ENCODE results near the gene STX3.
"Not testable (repeated sequence)": the region's sequence is repeated elsewhere in the genome, so short reads cannot be mapped to it uniquely, and the experiment has no call there.

Gene STX3

DNA sequence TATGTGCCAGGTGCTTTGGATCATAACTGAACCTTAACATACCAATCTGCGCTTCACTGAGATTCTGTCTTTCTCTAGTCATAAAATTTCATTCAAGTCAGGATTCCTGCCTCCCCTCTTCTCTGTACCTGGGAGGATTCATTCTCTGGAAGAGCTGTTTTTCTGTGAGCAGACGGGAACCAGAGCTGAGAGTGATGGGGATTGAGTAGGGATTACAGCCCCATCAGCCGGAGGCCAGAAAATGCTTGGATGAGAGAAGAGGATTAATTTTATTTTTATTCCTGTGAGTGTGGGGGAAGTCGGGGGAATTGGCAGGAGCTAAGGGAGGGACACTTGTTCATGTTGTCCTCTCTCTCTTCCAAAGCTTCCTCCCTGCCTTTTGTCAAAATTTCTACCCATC is 4.7 kb downstream of the STX3 start:
- no peak for DNase-seq

DNA sequence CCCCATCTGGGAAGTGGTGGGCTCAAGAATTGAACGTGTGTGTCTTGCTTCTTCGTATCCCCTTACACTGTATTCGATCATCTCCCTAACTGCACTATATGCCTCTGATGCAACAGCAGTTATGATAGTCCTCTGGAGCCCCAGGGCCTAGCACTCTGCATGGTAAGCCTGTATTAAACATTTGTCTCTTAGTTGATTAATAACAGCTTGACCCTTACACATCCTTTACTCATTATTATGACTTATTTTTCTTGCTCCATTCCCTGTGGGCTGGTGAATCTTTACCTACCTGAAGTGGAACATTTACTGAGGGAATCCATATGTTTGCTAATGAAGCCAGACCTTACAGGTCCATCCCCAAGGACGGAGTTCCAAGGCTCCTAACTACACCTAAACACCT is 5.6 kb downstream of the STX3 start:
- no peak for DNase-seq

DNA sequence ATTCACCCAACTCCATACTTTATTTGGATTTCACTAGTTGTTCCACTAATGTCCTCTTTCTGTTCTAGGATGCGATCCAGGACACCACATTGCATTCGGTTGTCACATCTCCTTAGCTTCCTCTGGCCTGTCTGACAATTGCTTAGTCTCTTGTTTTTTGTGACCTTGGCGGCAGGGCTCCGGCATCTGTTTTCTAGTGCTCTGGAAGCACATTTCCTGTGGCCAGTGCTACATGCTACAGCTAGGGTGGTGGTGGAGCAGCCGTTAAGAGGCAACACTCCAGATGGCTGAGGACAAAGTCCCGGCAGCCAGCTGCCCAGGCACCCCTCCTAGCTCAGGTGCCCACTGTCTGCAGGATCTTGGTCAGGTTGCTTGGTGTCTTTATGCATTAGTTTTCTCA is 6.8 kb downstream of the STX3 start:
- no peak for DNase-seq

DNA sequence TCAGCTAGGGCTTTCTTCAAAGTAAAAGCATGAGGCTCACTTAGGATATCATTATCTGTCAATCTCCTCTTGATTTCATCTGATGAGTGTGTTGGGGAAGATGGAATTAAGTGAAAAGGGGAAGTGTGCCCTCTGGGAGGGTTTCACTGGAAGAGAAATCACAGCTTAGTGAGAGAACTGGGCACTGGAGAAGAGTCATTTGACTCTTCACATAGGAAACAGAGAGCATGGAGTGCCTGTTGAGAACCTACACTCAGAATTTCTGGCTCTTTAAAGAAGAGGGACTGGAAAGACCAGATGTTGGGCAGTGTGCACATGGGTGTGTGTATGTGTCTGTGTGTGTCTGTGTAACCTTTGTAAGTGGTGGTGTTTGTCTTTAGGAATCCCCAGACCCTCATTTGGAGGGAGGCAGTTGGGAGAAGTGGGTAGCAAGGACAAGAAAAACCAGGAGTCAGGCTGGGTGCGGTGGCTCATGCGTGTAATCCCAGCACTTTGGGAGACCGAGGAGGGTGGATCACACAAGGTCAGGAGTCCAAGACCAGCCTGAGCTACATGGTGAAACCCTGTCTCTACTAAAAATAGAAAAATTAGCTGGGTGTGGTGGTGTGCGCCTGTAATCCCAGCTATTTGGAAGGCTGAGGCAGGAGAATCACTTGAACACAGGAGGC is 10.0 kb downstream of the STX3 start:
- no peak for DNase-seq

DNA sequence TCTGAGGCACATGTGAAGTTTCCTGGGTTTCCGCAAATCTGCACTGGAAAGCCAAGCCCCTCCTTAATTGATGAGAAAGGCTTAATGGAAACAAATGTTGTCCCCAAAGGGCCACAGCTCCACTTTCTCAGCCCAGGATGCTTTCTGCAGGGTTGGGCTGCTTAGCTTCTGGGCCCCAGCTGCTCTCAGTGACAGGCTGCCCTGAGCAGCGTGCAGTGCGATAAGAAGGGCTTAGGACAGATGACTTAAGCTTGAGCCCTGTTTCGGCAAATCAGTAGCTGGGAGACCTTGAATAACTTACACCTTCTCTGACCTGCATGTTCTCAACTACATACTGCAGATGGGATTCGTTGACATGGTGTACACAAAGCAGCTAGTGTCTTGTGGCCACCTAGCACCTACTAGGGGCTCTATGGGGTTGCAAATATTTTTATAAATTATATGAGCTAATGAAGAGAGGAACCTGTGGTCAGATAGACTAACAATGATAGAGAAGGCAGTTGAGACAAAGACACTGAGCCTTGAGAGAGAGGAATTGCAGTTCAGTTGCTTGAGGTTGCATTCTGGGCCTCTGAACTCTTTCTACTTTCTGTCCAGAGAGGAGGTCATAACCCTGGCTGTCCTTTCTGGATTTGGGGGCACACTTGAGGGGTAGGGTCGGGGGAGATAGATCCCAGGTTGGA is 11.5 kb downstream of the STX3 start:
- no peak for DNase-seq

DNA sequence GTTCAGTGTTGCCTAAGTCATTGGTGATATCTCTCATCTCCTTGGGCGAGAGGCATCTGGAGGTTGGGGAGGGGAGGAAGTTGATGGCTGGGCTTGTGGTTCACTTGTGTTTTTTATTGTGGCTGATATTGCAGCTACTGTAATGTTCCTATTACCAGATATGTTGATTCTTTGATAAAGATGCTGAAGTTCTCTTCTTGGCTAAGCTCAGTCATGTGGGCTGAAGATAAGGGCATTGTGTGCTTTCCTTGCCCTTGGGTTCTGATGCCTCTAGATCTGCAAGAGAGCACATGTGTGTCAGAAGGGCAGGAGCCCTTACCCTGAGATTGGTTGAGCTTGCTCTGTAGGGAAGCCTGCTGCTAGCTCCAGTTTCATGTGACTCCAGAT is 12.0 kb downstream of the STX3 start:
- no peak for DNase-seq

DNA sequence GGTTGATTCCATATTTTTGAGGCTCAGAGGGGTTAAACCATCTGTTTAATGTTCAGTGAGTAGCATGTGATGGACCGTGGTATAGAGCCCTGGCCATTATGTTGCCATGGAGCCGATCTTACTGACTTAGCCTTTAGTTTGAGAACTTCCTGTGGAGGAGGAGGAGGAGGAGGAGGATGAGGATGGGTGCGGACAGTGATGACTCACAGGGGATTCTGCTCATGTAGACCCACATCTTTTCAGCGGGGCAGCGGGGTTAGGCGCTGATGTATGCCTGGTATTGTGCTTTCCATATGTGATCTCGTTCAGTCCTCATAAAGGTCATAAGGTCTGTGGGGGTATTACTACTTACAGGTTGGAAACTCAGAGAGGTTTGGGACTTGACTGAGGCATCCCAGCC is 13.9 kb downstream of the STX3 start:
- DNase-seq: no peak

DNA sequence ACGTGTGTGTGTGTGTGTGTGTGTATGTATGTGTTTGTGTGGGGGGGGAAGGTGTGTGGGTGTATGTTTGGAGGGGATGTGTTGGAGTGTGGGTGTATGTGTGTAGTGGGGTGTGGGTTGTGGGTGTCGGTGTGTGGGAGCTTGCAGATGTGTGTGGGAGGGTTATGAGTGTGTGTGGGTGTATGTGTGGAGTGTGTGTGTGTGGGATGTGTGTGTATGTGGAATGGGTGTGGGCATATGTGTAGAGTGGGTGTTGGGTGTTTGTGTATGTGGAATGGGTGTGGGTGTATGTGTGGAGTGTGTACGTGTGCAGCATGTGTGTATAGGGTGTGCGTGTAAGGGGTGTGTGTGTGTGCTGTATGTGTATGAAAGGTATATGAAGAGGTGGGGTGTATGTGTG is 14.7 kb downstream of the STX3 start:
- DNase-seq: no peak

DNA sequence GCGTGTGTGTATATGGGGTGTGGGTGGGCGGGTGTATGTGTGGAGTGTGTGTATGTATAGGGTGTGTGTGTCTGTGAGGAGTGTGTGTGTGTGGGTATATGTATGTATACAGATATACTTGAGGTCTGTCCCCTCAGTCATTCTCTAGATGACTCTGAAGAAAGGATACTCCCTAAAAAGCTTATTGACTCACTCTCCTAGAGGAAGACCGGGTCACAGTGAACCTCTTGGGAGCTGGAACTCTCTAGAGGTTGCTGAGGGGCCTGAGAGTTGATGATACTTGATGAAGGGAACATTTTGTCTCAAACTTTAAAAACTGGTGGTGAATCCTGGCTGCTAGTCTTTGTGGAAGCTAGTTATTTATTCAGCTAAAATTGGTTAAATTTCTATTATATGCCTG is 15.1 kb downstream of the STX3 start:
- no peak for DNase-seq

DNA sequence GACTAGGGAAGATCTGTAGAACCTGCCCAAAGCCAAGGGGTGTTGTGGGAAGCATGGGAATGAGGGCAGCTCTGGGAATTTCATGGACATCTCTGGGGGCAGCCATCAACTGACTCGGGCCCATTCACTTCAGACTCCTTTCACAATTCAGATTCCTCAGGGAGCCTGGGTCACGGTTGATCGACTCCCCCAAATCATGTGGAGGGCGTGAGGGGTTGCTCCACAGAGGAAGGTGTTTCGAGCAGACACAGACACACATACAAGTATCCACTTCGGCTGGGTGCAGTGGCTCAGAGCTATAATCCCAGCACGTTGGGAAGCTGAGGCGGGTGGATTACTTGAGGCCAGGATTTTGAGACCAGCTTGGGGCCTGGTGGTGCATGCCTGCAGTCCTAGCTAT is 15.7 kb downstream of the STX3 start:
- DNase-seq: no peak

DNA sequence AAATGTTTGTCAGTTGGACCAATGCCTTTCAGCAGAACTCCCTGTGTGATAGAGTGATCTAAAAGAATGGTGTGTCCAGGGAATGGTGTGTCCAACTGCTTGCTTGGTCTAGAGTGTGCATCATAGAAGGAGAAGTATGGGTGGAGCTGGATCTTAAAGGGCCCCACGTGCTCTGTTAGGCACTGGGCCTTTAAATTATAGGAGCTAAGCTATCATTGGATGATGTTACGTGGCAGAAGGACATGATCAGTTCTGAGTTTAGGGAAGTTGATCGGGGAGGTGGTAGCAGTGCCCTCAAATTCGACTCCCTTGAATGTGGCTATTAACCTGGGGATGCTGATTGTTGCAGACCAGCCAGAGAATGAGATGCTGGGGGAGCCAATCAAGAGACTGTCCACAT is 16.4 kb downstream of the STX3 start:
- no peak for DNase-seq

DNA sequence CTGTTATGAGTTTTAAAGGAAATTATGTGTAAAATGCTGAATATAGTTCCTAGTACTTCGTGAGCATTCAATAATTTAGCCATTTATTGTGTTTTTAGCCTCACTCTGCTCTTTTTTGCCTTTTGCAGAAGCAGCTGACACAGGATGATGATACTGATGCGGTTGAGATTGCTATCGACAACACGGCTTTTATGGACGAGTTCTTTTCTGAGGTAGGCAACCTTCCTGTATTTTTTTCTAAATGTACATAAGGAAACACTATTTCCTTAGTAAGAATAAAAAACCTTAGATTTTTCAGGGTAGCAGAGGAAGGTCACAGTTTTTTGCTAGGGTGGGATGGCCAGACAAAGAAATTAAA is 17.9 kb downstream of the STX3 start:
- DNase-seq: no peak

DNA sequence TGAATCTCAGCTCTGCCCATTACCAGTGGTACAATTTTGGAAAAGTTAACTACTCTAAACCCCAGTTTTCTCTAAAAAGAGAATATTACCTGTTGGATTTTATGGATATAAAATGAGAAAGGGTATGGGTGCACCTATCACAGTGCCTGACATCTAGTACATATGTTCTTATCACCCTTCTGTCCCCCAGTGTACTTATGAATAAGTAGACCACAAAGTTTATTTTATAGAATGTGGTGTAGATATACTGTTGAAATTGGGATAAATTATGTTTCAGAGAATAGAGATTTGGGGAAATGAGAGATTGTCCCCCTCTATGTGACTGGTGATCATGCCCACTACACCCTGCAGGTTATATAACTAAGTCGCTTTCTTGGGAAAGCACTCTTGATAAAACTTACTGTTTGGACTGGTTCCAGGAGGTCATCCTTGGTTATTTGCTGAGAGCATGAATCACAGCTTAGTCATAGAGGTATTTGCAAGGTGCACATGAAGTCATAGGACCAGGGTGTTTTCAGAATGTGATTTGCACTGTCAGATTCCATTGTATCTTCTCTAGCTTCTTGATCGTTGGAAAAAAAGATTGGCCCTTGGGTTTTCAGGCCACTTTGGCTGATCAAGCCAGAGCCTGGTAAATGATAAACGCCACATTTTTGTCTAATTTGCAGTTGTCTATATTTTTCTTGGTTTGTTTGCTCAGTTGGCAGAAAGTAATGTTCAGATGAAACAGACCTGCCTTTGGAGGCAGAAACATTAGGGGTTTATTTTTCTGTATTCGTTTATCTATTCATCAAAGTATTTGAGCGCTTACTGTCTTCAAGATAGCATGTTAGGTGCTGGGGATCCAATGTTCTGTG is 21.3 kb downstream of the STX3 start:
- no peak for DNase-seq

DNA sequence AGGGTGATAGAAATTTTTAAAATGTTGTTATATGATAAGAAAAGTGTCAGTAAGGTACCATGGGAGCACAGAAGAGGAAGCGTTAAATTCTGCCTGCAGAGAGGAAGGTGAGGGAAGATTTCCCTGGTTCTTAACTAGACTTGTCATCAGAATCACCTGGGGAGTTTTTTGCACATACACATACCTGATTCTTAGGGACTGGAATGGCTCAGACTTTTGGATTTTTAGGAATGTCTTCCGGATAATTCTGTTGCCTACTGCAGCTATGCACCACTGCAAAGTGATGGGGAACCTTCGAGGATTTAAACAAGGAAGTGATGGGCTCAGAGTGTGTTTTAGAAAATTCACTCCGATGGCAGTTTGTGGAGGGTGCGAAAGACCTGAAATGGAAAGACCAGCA is 21.9 kb downstream of the STX3 start:
- DNase-seq: no peak

DNA sequence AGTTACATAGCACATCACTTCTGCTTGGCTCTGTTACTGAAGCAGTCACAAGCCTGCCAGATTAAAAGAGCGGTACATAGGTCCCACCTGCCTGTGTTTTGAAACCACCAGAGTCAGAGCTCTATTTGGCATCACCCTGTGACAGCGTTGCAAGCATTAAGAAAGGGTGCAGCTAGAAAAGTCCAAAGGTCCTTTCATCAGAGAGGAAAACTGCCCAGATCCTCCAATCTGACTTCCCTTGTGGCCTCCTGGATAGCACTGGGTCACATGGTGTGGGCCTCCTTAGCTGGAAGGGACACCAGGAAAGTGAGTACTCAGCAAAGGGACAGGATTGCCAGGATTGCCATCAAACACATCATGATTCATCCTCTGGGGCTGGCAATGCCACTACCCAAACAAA is 22.9 kb downstream of the STX3 start:
- no peak for DNase-seq

DNA sequence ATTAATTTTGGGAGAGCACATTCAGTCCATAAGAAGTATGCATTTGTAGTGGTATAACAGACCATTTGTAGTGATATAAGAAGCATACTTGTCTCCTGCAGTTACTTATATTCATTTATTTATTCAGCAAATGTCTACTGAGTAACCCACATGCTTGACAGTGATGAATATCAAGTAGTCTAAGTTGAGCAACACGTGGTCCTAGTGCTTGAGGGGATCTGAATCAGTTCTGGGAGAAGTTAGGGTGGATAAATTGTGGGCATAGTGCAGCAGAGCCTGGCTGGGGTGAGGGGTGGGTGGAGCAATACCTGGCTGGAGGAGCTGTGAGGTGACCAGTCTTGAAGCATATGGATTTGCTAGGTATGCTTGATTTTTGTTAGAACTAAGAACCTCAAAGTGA is 24.3 kb downstream of the STX3 start:
- DNase-seq: no peak

DNA sequence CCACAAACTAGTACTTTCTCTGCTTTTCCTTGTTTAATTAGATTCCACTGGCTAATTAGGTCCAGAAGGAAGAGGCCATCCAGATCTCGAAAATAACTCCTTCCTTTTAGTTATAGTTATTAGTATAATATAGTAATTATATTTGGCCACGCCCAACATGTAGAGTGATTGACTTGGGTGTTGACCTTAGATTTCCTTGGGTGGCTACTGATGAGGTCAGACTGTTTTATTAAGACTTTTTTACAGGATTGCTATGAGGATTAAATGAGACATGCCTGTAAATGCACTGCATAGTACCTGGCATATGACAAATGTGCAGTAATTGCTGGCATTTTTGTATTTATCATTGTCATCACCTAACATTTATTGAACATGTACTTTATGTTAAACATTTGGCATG is 26.9 kb downstream of the STX3 start:
- no peak for DNase-seq

DNA sequence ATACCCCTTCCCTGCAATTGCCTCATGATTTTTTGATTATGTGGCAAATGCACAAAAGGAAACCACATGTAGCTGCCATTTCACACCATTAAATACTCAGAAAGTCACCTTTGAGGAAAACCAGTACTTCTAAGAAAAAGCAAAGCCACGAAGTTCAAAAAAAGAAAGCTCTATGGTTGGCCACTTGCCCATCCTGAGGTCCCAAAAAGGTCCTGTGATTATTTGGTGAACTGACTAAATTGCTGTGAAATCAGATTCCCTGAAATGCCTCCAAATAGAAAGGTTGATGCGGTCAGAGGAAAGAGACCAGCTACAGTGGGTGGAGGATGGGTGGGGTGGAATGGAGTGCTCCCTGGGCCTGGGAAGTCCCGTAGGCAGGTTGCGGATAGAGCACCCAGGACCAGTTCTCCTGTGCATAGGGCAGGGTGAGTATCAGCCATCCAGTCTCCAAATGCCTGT is 28.5 kb downstream of the STX3 start:
- no peak for DNase-seq

DNA sequence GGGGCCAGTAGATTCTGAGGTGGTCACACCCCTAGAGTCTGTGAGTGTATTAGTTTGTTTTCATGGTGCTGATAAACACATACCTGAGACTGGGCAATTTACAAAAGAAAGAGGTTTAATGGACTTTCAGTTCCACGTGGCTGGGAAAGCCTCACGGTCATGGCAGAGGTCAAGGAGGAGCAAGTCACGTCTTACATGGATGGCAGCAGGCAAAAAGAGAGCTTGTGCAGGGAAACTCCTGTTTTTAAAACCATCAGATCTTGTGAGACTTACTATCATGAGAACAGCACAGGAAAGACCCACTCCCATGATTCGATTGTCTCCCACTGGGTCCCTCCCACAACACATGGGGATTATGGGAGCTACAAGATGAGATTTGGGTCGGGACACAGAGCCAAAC is 29.3 kb downstream of the STX3 start:
- DNase-seq: not testable (repeated sequence)

DNA sequence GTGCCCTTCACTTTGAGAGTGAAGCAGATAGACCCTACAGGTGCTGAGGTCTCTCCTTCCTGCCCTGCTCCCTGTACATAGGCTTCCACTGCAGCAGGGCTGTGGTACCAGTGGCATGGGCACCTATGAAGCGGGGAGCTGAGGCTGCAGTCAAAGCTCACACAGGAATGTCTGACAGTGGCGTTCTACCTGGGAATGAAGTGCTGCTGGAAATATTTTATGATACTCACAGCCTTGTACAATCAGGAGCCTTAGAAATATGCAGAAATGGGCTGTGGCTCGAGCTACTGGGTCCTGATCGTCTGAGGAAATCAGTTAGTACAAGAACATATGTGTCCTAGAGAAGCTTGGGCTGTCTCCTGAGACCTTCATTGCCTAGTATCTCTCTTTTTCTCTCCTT is 30.6 kb downstream of the STX3 start:
- DNase-seq: no peak

DNA sequence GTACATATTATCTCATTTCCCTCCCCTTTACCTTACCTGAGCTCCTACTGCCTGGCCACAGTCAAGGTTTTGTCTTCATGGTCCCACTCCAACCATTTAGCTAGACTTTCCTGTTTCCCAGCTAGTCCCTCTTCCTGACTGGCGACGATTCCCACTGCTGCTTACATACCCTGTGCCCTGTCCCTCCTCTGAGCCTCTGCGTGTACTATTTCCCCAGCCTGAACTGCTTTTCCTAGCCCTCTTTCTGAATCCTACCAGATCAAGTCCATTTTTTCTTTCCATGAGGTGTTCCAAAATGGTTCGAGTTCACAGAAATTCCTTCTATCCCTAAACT is 32.0 kb downstream of the STX3 start:
- no peak for DNase-seq

DNA sequence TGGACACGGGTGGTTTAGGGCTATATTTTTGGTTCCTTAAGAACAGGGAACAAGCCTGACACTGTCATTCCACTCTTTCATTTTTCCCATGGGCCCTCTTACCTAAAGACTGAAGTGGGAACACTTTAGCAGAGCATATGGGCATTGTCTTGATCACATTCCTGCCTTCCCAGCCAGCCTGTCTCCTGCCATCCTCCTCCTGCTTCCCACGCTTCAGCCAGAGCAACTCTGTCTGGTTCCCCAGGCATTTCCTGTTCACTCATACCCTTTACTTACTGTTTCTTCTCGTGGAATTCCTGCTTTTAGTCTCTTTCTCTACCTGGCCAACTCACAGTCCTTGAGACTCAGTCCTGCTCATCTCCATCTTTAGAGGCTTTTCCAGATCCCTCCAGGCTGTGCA is 32.6 kb downstream of the STX3 start:
- no peak for DNase-seq

DNA sequence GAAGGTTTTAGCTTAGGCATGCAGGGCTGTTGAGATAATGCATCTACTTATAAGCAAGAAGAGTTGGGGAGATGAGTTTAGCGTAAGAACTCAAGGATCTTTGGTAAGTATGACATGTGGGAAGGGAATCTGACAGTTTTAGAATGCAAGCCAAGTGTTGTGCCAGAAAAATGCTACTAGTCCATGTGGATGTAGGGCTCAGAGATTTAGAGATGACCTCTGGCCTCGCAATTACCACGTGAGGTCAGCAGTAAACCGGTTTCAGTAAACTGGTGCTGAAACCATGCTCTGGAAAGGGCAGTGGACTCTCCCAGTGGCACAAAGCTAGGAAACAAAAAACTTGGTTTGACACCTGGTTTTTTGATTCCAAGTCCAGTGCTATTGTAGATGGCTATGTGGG is 36.5 kb downstream of the STX3 start:
- no peak for DNase-seq

DNA sequence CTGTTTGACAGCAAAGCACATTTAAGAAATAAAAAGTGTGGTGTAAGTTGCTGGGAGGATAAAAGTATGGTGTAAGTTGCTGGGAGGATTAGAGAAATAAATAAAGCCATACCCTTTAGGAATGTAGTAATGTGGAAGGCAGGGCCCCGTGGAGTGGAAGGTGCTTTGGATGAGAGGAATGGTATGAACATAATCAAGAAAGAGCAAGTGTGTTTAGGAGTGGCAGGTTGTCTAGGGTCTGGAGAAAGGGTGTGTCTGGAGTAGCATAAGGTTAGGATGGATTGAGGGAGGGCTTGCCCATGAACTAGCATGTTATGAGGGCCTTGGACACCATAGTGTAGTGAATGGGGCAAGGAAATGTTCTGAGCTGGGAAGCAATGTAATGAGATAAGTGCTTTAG is 37.3 kb downstream of the STX3 start:
- no peak for DNase-seq

Data from stimulated activated CD4-positive, alpha-beta T cell treated with anti-CD3 and anti-CD28 coated beads, Interleukin-4, amount 100 ng/mL, for 24 hours (primary cell).